ENCODE data around the gene CAP1. TPM values are rescaled to one million over a fixed set of nuclear protein-coding genes. Genes with fewer than 3 reads are reported as not detected.
"Not testable (repeated sequence)": the region's sequence is repeated elsewhere in the genome, so short reads cannot be mapped to it uniquely, and the experiment has no call there.

The CAP1 gene
- total RNA-seq, 1 donor from 2014 or later = 66.0 TPM

GRCh38 chr1:40084750-40085149 lies 44.2 kb downstream of the CAP1 start:
- peak; percentile 70 for DNase-seq
- H3K9me3 ChIP-seq (replicated peaks); H3K27me3 ChIP-seq (ENCODE audit: low read depth); intact Hi-C loops (cut with micrococcal nuclease); H3K4me1 ChIP-seq; H3K27ac ChIP-seq (replicated peaks): not testable (repeated sequence)
- TF ChIP-seq, protein P1, sequence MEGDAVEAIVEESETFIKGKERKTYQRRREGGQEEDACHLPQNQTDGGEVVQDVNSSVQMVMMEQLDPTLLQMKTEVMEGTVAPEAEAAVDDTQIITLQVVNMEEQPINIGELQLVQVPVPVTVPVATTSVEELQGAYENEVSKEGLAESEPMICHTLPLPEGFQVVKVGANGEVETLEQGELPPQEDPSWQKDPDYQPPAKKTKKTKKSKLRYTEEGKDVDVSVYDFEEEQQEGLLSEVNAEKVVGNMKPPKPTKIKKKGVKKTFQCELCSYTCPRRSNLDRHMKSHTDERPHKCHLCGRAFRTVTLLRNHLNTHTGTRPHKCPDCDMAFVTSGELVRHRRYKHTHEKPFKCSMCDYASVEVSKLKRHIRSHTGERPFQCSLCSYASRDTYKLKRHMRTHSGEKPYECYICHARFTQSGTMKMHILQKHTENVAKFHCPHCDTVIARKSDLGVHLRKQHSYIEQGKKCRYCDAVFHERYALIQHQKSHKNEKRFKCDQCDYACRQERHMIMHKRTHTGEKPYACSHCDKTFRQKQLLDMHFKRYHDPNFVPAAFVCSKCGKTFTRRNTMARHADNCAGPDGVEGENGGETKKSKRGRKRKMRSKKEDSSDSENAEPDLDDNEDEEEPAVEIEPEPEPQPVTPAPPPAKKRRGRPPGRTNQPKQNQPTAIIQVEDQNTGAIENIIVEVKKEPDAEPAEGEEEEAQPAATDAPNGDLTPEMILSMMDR (IDR thresholded peaks at IDR 0.05; ENCODE audit: borderline replicate concordance) = peak; percentile 93
- peak overlapping the region; percentile 30 for H3K4me3 ChIP-seq
- peaks cover 67% of the 10 kb centered on the region for H3K36me3 ChIP-seq

DNA sequence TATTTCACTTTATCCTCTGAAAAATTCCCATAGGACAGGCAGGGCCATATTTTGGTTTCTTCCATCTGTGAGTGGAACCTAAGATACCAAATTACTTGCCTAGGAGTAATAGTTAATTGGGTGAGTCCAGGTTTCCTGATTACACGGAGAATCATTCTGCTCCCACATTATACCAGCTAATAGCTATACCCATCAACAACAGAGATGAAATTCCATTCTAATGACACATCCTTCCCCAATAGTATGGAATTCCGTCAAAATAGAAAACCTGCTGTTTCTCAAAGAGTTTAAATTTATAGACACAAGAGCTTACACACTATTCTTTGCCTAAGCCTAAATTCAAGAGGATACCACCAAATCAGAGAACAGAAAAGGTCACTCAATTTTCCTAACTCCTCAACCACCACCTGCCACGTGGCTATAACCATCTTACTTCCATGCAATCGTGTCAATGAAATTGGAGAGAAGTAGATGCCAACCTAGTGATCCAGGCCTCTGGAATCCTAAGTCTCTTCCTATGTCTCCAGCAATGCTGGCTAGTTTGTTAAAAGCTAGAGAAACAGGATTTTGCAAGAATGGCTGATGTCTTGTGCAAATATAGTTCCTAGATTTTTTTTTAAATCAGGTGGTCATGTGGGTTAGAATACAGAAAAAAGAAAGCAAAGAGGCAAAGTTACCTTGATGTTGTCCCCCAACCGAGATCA lies 50.3 kb downstream of the CAP1 start:
- Histone ChIP-seq H3K27me3 (ENCODE audit: low read depth) (no peaks in the 10 kb centered on the region), H3K4me1 (peaks cover 2% of the 10 kb centered on the region), H3K9me3 (replicated peaks) (no peaks in the 10 kb centered on the region), H3K4me3 (no peak overlapping the region), H3K36me3 (peaks cover 58% of the 10 kb centered on the region), H3K27ac (replicated peaks) (no peak overlapping the region)
- TF ChIP-seq, protein P1 (IDR thresholded peaks at IDR 0.05; ENCODE audit: borderline replicate concordance) = no peak
- intact Hi-C loops (cut with micrococcal nuclease) = no loop called here
- no peak for DNase-seq

- Histone ChIP-seq H3K4me3 (no peak overlapping the region), H3K27ac (replicated peaks) (no peak overlapping the region), H3K9me3 (replicated peaks) (no peaks in the 10 kb centered on the region), H3K27me3 (ENCODE audit: low read depth) (no peaks in the 10 kb centered on the region), H3K36me3 (peaks cover 45% of the 10 kb centered on the region), H3K4me1 (peaks cover 16% of the 10 kb centered on the region)
- DNase-seq = no peak
- intact Hi-C loops (cut with micrococcal nuclease) = no loop called here
- TF ChIP-seq, protein P1 (IDR thresholded peaks at IDR 0.05; ENCODE audit: borderline replicate concordance) = no peak
These were observed 51.7 kb downstream of the CAP1 start for GRCh38 chr1:40092241-40092640.

DNA sequence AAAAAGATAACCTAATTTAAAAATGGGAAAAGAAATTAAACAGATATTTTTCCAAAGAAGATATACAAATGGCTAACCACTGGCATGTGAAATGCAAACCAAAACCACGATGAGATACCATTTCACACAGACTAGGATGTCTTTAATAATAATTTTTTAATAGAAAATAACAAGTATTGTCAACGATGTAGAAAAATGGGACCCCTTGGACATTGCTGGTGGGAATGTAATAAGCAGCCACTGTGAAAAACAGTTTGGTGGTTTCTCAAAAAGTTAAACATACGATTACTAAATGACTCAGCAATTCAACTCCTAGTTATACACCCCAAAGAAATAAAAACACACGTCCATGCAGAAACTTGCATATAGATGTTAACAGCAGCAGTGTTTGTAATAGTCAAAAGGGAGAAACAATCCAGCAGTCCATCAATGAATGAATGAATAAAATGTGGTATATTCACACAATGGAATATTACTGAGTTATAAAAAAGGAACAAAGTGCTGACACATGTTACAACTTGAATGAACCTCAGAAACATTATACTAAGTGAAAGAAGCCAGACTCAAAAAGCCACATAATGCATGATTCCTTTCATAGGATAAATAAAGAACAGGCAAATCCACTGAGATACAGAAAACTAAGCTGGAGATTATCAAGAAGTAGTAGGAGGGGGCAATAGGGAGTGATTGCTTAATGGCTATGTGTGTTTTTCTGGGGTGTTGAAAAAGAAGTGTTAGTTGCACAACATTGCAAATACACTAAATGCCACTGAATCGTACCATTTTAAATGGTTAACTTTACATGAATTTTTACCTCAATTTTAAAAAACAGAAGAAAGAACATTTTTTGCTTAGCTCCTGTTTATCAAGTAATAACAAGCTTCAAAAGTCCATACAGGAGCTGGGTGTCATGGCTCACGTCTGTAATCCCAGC lies 52.4 kb downstream of the CAP1 start:
- Histone ChIP-seq H3K36me3 (peaks cover 37% of the 10 kb centered on the region), H3K4me3 (no peak overlapping the region), H3K27me3 (ENCODE audit: low read depth) (no peaks in the 10 kb centered on the region), H3K4me1 (peaks cover 22% of the 10 kb centered on the region), H3K9me3 (replicated peaks) (no peaks in the 10 kb centered on the region), H3K27ac (replicated peaks) (no peak overlapping the region)
- intact Hi-C loops (cut with micrococcal nuclease) = no loop called here
- DNase-seq = no peak
- TF ChIP-seq, protein P1 (IDR thresholded peaks at IDR 0.05; ENCODE audit: borderline replicate concordance) = no peak

DNA sequence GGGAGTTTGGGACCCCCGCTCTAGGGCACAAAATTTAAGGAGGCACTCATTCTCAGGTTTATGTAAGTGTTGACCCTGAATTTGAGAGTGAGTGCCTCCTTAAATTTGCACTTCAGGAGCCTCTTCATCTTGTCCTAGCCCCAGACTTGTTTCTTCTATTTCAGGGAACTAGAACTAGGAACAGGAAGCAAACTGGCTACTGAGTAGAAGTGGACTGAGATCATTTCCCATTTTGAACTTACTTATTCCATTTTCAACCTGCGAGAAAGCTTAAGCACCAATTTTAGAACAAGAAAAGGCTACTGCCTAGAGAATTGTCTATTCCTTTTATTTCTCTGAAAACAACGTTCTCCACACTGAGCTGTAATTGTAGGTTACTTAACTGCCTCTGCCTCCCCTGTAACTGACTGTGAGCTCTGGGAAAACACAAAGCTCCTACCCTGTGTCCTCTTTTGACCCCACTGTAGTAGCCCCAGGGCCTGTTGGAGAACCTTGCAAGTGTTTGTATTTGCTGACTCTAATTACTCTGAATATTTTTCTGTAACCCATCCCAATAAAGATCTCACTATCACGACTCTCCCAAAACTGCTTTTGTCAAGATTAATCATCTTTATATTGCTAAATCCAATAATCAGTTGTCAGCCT lies 54.1 kb downstream of the CAP1 start:
- Histone ChIP-seq H3K4me3 (no peak overlapping the region), H3K27me3 (ENCODE audit: low read depth) (no peaks in the 10 kb centered on the region), H3K4me1 (peaks cover 22% of the 10 kb centered on the region), H3K9me3 (replicated peaks) (no peaks in the 10 kb centered on the region), H3K36me3 (peaks cover 21% of the 10 kb centered on the region), H3K27ac (replicated peaks) (peak overlapping the region; percentile 9)
- DNase-seq = no peak
- TF ChIP-seq, protein P1 (IDR thresholded peaks at IDR 0.05; ENCODE audit: borderline replicate concordance) = no peak
- intact Hi-C loops (cut with micrococcal nuclease) = no loop called here

Measured in left ventricle myocardium inferior (tissue), 1 donor.